ENCODE data around the gene HDGFL3.
"Not testable (repeated sequence)": the region's sequence is repeated elsewhere in the genome, so short reads cannot be mapped to it uniquely, and the experiment has no call there.

Gene HDGFL3

GRCh38 chr15:83094583-83094982, 113.0 kb downstream of the HDGFL3 start:
- POLR2A ChIA-PET = no interaction called here
- TF ChIP-seq ZNF423 (tag by site-specific recombination; IDR thresholded peaks at IDR 0.05) = no peak
- no peak for TF ChIP-seq ZNF548 (tag by site-specific recombination; IDR thresholded peaks at IDR 0.05)
- TF ChIP-seq, protein P1, sequence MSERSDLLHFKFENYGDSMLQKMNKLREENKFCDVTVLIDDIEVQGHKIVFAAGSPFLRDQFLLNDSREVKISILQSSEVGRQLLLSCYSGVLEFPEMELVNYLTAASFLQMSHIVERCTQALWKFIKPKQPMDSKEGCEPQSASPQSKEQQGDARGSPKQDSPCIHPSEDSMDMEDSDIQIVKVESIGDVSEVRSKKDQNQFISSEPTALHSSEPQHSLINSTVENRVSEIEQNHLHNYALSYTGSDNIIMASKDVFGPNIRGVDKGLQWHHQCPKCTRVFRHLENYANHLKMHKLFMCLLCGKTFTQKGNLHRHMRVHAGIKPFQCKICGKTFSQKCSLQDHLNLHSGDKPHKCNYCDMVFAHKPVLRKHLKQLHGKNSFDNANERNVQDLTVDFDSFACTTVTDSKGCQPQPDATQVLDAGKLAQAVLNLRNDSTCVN (tag by site-specific recombination; optimal IDR thresholded peaks at IDR 0.05) = no peak
- no peak for TF ChIP-seq ZNF792 (tag by site-specific recombination; IDR thresholded peaks at IDR 0.05)
- Histone ChIP-seq H3K4me1 (ENCODE audit: control insufficient read depth, insufficient read depth, low read length) (no peaks in the 10 kb centered on the region), H3K36me3 (ENCODE audit: control insufficient read depth in 2 of 2, insufficient read depth in 1 of 2, low read length in 2 of 2) (no peaks in the 10 kb centered on the region), H3K27ac (ENCODE audit: extremely low read depth, low read depth, low read length) (no peak overlapping the region), H3K9me3 (ENCODE audit: control insufficient read depth, insufficient read depth, low read depth, low read length) (no peaks in the 10 kb centered on the region), H3K4me3 (ENCODE audit: low read depth, low read length) (no peak overlapping the region)
- CTCF ChIA-PET = no interaction called here

DNA sequence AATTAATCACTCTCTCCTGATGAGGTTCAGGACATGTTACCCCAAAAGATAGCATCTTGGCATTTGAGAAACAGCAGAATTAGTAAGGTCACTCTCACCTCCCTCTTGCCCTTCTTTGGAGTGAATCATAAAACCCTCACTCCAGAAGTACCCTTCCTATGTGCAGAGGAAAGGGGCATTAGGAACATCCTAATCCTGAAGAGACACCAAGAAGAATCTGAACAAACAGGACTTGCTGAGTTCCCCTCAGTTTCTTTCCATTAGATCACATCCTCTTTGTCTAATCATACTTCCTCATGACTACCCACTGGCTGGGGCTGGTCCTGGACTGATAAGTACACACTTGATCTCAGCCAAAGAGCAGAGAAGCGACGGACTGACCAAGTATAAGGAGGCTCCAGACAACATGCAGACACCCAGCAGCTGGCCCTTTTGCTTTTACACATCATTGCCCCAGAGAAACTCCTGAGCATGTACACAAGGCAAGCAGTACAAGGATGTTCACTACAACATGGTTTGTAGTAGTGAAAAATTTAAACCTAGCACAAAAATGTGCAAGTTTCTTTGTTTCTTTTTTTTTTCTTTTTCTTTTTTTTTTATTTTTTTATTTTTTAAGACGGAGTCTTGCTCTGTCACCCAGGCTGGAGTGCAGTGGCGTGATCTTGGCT, 115.2 kb downstream of the HDGFL3 start:
- CTCF ChIA-PET = interaction anchor here (0.6 kb wide), 1 partner anchor 27 kb away, joined by 3 read pairs; no protein-coding TSS in a partner anchor

DNA sequence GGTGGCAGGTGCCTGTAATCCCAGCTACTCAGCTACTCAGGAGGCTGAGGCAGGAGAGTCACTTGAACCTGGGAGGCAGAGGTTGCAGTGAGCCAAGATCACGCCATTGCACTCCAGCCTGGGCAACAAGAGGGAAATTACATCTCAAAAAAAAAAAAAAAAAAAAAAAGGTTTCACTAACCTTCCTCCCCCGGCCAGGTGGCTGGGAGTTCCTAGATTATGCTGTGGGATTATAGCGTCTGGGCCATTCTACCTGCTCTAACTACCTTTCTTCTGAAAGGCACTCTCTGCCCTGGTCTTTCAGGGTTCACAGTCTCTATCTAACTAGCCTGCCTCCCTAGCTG, 115.7 kb downstream of the HDGFL3 start:
- CTCF ChIA-PET; H3K27ac ChIP-seq (ENCODE audit: extremely low read depth, low read depth, low read length); POLR2A ChIA-PET; H3K4me1 ChIP-seq (ENCODE audit: control insufficient read depth, insufficient read depth, low read length); H3K4me3 ChIP-seq (ENCODE audit: low read depth, low read length); H3K36me3 ChIP-seq (ENCODE audit: control insufficient read depth in 2 of 2, insufficient read depth in 1 of 2, low read length in 2 of 2); H3K9me3 ChIP-seq (ENCODE audit: control insufficient read depth, insufficient read depth, low read depth, low read length): not testable (repeated sequence)

More for the DNA sequence above, 115.2 kb downstream of the HDGFL3 start:
- no peaks in the 10 kb centered on the region for H3K36me3 ChIP-seq (ENCODE audit: control insufficient read depth in 2 of 2, insufficient read depth in 1 of 2, low read length in 2 of 2)
- no peak overlapping the region for H3K27ac ChIP-seq (ENCODE audit: extremely low read depth, low read depth, low read length)
- no peaks in the 10 kb centered on the region for H3K4me1 ChIP-seq (ENCODE audit: control insufficient read depth, insufficient read depth, low read length)
- TF ChIP-seq, protein P2, sequence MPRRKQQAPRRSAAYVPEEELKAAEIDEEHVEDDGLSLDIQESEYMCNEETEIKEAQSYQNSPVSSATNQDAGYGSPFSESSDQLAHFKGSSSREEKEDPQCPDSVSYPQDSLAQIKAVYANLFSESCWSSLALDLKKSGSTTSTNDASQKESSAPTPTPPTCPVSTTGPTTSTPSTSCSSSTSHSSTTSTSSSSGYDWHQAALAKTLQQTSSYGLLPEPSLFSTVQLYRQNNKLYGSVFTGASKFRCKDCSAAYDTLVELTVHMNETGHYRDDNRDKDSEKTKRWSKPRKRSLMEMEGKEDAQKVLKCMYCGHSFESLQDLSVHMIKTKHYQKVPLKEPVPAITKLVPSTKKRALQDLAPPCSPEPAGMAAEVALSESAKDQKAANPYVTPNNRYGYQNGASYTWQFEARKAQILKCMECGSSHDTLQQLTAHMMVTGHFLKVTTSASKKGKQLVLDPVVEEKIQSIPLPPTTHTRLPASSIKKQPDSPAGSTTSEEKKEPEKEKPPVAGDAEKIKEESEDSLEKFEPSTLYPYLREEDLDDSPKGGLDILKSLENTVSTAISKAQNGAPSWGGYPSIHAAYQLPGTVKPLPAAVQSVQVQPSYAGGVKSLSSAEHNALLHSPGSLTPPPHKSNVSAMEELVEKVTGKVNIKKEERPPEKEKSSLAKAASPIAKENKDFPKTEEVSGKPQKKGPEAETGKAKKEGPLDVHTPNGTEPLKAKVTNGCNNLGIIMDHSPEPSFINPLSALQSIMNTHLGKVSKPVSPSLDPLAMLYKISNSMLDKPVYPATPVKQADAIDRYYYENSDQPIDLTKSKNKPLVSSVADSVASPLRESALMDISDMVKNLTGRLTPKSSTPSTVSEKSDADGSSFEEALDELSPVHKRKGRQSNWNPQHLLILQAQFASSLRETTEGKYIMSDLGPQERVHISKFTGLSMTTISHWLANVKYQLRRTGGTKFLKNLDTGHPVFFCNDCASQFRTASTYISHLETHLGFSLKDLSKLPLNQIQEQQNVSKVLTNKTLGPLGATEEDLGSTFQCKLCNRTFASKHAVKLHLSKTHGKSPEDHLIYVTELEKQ (tag by site-specific recombination; IDR thresholded peaks at IDR 0.05; ENCODE audit: borderline replicate concordance) = no peak
- TF ChIP-seq, protein P3, sequence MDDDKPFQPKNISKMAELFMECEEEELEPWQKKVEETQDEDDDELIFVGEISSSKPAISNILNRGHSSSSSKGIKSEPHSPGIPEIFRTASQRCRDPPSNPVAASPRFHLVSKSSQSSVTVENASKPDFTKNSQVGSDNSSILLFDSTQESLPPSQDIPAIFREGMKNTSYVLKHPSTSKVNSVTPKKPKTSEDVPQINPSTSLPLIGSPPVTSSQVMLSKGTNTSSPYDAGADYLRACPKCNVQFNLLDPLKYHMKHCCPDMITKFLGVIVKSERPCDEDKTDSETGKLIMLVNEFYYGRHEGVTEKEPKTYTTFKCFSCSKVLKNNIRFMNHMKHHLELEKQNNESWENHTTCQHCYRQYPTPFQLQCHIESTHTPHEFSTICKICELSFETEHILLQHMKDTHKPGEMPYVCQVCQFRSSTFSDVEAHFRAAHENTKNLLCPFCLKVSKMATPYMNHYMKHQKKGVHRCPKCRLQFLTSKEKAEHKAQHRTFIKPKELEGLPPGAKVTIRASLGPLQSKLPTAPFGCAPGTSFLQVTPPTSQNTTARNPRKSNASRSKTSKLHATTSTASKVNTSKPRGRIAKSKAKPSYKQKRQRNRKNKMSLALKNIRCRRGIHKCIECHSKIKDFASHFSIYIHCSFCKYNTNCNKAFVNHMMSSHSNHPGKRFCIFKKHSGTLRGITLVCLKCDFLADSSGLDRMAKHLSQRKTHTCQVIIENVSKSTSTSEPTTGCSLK (tag by site-specific recombination; IDR thresholded peaks at IDR 0.05) = no peak
- TF ChIP-seq ZNF558 (tag by site-specific recombination; IDR thresholded peaks at IDR 0.05) = no peak
- no peak for TF ChIP-seq KLF9 (tag by site-specific recombination; IDR thresholded peaks at IDR 0.05; ENCODE audit: low read depth)
- TF ChIP-seq, protein P4, sequence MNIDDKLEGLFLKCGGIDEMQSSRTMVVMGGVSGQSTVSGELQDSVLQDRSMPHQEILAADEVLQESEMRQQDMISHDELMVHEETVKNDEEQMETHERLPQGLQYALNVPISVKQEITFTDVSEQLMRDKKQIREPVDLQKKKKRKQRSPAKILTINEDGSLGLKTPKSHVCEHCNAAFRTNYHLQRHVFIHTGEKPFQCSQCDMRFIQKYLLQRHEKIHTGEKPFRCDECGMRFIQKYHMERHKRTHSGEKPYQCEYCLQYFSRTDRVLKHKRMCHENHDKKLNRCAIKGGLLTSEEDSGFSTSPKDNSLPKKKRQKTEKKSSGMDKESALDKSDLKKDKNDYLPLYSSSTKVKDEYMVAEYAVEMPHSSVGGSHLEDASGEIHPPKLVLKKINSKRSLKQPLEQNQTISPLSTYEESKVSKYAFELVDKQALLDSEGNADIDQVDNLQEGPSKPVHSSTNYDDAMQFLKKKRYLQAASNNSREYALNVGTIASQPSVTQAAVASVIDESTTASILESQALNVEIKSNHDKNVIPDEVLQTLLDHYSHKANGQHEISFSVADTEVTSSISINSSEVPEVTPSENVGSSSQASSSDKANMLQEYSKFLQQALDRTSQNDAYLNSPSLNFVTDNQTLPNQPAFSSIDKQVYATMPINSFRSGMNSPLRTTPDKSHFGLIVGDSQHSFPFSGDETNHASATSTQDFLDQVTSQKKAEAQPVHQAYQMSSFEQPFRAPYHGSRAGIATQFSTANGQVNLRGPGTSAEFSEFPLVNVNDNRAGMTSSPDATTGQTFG (tag by site-specific recombination; IDR thresholded peaks at IDR 0.05; ENCODE audit: borderline replicate concordance) = no peak
- no peak for TF ChIP-seq ZNF501 (tag by site-specific recombination; IDR thresholded peaks at IDR 0.05)
- no peak for TF ChIP-seq KLF1 (tag by site-specific recombination; IDR thresholded peaks at IDR 0.05)
- TF ChIP-seq ZNF692 (tag by site-specific recombination; IDR thresholded peaks at IDR 0.05) = no peak
- TF ChIP-seq, protein P5, sequence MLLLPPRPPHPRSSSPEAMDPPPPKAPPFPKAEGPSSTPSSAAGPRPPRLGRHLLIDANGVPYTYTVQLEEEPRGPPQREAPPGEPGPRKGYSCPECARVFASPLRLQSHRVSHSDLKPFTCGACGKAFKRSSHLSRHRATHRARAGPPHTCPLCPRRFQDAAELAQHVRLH (tag by site-specific recombination; IDR thresholded peaks at IDR 0.05) = no peak
- no peak for TF ChIP-seq ZBTB21 (tag by site-specific recombination; IDR thresholded peaks at IDR 0.05)
- TF ChIP-seq ZNF530 (tag by site-specific recombination; IDR thresholded peaks at IDR 0.05; ENCODE audit: low read depth) = no peak
- no peak for TF ChIP-seq ZNF660 (tag by site-specific recombination; IDR thresholded peaks at IDR 0.05)
- no peak for TF ChIP-seq ZNF211 (tag by site-specific recombination; IDR thresholded peaks at IDR 0.05; ENCODE audit: low read depth)
- no peak for TF ChIP-seq ZXDB (tag by site-specific recombination; IDR thresholded peaks at IDR 0.05)
- POLR2A ChIA-PET = no interaction called here
- H3K4me3 ChIP-seq (ENCODE audit: low read depth, low read length) = no peak overlapping the region
- H3K9me3 ChIP-seq (ENCODE audit: control insufficient read depth, insufficient read depth, low read depth, low read length) = no peaks in the 10 kb centered on the region
